ENCODE data around the gene OR4K17. TPM values are rescaled to one million over a fixed set of nuclear protein-coding genes. Genes with fewer than 3 reads are reported as not detected.

The OR4K17 gene
- total RNA-seq, 1 donor from 2014 or later, result not detected

- H3K4me3 Mint-ChIP-seq (ENCODE audit: unreplicated experiment), result no peak overlapping the region
- H3K36me3 Mint-ChIP-seq (ENCODE audit: unreplicated experiment), result no peaks in the 10 kb centered on the region
- H3K27me3 Mint-ChIP-seq (ENCODE audit: unreplicated experiment), result no peaks in the 10 kb centered on the region
- no peak for DNase-seq (ENCODE audit: extremely low spot score, unreplicated experiment)
- H3K27ac Mint-ChIP-seq (ENCODE audit: unreplicated experiment), result no peak overlapping the region
- H3K9me3 Mint-ChIP-seq (ENCODE audit: unreplicated experiment), result peaks cover 60% of the 10 kb centered on the region
- no peak for TF ChIP-seq CTCF (IDR thresholded peaks at IDR 0.05)
- H3K4me1 Mint-ChIP-seq (ENCODE audit: unreplicated experiment), result no peaks in the 10 kb centered on the region
Measured at GRCh38 chr14:20116748-20117147, 6.2 kb downstream of the OR4K17 start.

- no peaks in the 10 kb centered on the region for H3K27me3 Mint-ChIP-seq (ENCODE audit: unreplicated experiment)
- H3K9me3 Mint-ChIP-seq (ENCODE audit: unreplicated experiment), result peaks cover 64% of the 10 kb centered on the region
- H3K36me3 Mint-ChIP-seq (ENCODE audit: unreplicated experiment), result no peaks in the 10 kb centered on the region
- no peak overlapping the region for H3K27ac Mint-ChIP-seq (ENCODE audit: unreplicated experiment)
- no peak for DNase-seq (ENCODE audit: extremely low spot score, unreplicated experiment)
- TF ChIP-seq CTCF (IDR thresholded peaks at IDR 0.05), result no peak
- H3K4me1 Mint-ChIP-seq (ENCODE audit: unreplicated experiment), result no peaks in the 10 kb centered on the region
- no peak overlapping the region for H3K4me3 Mint-ChIP-seq (ENCODE audit: unreplicated experiment)
Measured at GRCh38 chr14:20118795-20119194, 8.3 kb downstream of the OR4K17 start.

- Mint-ChIP-seq H3K4me3 (ENCODE audit: unreplicated experiment) (no peak within 1 kb of the TSS), H3K36me3 (ENCODE audit: unreplicated experiment) (no peaks in the 10 kb centered on the region), H3K4me1 (ENCODE audit: unreplicated experiment) (no peaks in the 10 kb centered on the region), H3K27ac (ENCODE audit: unreplicated experiment) (no peak within 1 kb of the TSS), H3K9me3 (ENCODE audit: unreplicated experiment) (peaks cover 26% of the 10 kb centered on the region), H3K27me3 (ENCODE audit: unreplicated experiment) (no peaks in the 10 kb centered on the region)
- TF ChIP-seq CTCF (IDR thresholded peaks at IDR 0.05), result no peak
- no peak for DNase-seq (ENCODE audit: extremely low spot score, unreplicated experiment)
Measured at GRCh38 chr14:20138520-20138919, 28.0 kb downstream of the OR4K17 start, which contains the start of gene OR4N5. Gene OR4N5 (plus strand): TSS chr14:20138820. CDS start chr14:20143736, 4,916 bp downstream.

- H3K27ac Mint-ChIP-seq (ENCODE audit: unreplicated experiment), result no peak overlapping the region
- no peaks in the 10 kb centered on the region for H3K4me1 Mint-ChIP-seq (ENCODE audit: unreplicated experiment)
- no peak for DNase-seq (ENCODE audit: extremely low spot score, unreplicated experiment)
- H3K9me3 Mint-ChIP-seq (ENCODE audit: unreplicated experiment), result peaks cover 46% of the 10 kb centered on the region
- H3K4me3 Mint-ChIP-seq (ENCODE audit: unreplicated experiment), result no peak overlapping the region
- no peaks in the 10 kb centered on the region for H3K36me3 Mint-ChIP-seq (ENCODE audit: unreplicated experiment)
- no peak for TF ChIP-seq CTCF (IDR thresholded peaks at IDR 0.05)
- H3K27me3 Mint-ChIP-seq (ENCODE audit: unreplicated experiment), result no peaks in the 10 kb centered on the region
Measured at GRCh38 chr14:20143911-20144310, 33.4 kb downstream of the OR4K17 start.

- Mint-ChIP-seq H3K36me3 (ENCODE audit: unreplicated experiment) (no peaks in the 10 kb centered on the region), H3K27me3 (ENCODE audit: unreplicated experiment) (no peaks in the 10 kb centered on the region), H3K4me1 (ENCODE audit: unreplicated experiment) (no peaks in the 10 kb centered on the region), H3K4me3 (ENCODE audit: unreplicated experiment) (no peak overlapping the region), H3K9me3 (ENCODE audit: unreplicated experiment) (peaks cover 53% of the 10 kb centered on the region), H3K27ac (ENCODE audit: unreplicated experiment) (no peak overlapping the region)
- DNase-seq (ENCODE audit: extremely low spot score, unreplicated experiment), result no peak
- no peak for TF ChIP-seq CTCF (IDR thresholded peaks at IDR 0.05)
Measured at GRCh38 chr14:20144820-20145219, 34.3 kb downstream of the OR4K17 start.

Measured in osteocyte (in vitro differentiated cells).